Measurements from ENCODE around the gene MT1E. TPM values are rescaled to one million over a fixed set of nuclear protein-coding genes. Genes with fewer than 3 reads are reported as not detected.

Gene MT1E
- total and polyA plus RNA-seq, 2 donors (not counting 1 experiment from before 2014, with no cell fraction given): 390 to 465 TPM

DNA sequence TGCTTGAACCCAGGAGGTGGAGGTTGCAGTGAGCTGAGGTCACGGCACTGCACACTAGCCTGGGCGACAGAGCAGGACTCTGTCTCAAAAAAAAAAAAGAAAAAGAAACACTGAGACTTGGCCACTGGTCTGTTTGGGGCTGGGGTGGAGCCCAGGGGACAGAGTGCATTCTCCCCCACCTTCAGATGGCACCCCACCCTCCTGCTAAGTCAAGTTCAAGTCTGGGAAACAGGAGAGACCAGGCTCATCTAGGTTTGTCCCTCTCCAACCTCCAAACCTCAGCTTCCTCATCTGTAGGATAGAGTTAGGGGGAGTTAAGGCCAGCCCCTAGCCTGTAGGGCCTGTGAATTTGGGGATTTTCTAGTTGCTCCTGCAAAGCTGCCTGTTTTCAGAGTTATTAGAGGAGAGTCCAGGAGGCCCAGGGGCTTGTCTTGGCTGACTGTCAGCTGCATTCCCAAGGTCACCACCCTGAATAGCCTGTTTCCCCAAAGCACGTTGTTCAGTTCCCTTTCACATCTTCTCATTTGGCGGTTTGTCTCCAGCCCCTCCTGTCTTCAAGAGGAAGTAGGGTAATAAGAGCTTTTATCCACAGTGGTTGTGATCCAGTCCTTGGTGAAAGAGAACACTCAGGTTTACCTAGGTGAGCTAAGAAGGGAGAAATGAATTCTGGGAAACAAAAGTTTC lies 34.1 kb upstream of the MT1E start:
- no peak overlapping the region for H2AFZ ChIP-seq (ENCODE audit: low read length)
- H3K4me2 ChIP-seq (ENCODE audit: extremely low read depth, insufficient read depth, low read length): no peak overlapping the region
- H3K27me3 ChIP-seq (ENCODE audit: control insufficient read depth, insufficient read depth, low read length): peaks cover 17% of the 10 kb centered on the region
- no peak for DNase-seq (ENCODE audit: low read depth in 2 of 2)
- no peak overlapping the region for H3K27ac ChIP-seq (ENCODE audit: insufficient read depth, low read length)
- TF ChIP-seq, protein P1, sequence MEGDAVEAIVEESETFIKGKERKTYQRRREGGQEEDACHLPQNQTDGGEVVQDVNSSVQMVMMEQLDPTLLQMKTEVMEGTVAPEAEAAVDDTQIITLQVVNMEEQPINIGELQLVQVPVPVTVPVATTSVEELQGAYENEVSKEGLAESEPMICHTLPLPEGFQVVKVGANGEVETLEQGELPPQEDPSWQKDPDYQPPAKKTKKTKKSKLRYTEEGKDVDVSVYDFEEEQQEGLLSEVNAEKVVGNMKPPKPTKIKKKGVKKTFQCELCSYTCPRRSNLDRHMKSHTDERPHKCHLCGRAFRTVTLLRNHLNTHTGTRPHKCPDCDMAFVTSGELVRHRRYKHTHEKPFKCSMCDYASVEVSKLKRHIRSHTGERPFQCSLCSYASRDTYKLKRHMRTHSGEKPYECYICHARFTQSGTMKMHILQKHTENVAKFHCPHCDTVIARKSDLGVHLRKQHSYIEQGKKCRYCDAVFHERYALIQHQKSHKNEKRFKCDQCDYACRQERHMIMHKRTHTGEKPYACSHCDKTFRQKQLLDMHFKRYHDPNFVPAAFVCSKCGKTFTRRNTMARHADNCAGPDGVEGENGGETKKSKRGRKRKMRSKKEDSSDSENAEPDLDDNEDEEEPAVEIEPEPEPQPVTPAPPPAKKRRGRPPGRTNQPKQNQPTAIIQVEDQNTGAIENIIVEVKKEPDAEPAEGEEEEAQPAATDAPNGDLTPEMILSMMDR (conservative IDR thresholded peaks at IDR 0.05 in 1 of 2, IDR thresholded peaks at IDR 0.05 in 1 of 2; ENCODE audit: low read depth in 1 of 2, low read length in 2 of 2): no peak
- TF ChIP-seq EZH2 (IDR thresholded peaks at IDR 0.05; ENCODE audit: low read length, missing control alignments): no peak
- H3K9me3 ChIP-seq (ENCODE audit: control insufficient read depth, insufficient read depth, low read depth, low read length): no peaks in the 10 kb centered on the region
- no peak overlapping the region for H3K4me3 ChIP-seq (replicated peaks in 1 of 4; ENCODE audit: control extremely low read depth in 1 of 4, insufficient read depth in 1 of 4, low read depth in 3 of 4, low read length in 4 of 4)
- no peaks in the 10 kb centered on the region for H3K36me3 ChIP-seq (ENCODE audit: control insufficient read depth, insufficient read depth, low read length)
- H3K79me2 ChIP-seq (ENCODE audit: control insufficient read depth, insufficient read depth, low read length): no peaks in the 10 kb centered on the region
- H3K9ac ChIP-seq (ENCODE audit: insufficient read depth, low read length): no peak overlapping the region
- H4K20me1 ChIP-seq (ENCODE audit: control insufficient read depth, extremely low read depth, insufficient read depth, low read length): no peaks in the 10 kb centered on the region
- no peaks in the 10 kb centered on the region for H3K4me1 ChIP-seq (ENCODE audit: control insufficient read depth, extremely low read depth, insufficient read depth, low read length)

DNA sequence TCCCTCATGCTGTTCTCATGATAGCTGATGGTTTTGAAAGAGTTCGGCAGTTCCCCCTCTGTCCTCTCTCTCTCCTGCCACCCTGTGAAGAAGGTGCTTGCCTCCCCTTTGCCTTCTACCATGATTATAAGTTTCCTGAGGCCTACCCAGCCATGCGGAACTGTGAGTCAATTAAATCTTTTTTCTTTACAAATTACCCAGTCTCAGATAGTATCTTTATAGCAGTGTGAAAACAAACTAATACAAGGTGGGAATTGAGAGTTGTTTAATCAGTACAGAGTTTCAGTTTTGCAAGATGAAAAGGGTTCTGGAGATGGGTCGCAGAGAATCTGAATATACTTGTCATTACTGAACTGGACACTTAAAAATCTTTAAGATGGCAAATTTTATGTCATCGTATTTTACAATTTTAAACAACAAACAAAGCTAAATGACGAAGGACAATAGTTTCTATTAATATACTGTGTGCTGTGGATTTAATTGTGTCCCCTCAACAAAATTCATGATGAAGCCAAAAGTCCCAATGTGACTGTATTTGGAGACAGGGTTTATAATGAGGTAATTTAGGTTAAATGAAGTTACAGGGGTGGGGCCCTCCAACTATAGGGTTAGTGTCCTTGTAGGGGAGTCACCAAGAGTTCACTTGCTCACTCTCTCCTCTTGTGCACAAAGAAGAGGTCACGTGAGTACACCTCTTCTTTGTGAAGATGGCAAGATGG lies 31.8 kb upstream of the MT1E start:
- Histone ChIP-seq H3K27ac (ENCODE audit: insufficient read depth, low read length) (no peak overlapping the region), H3K9ac (ENCODE audit: insufficient read depth, low read length) (no peak overlapping the region), H3K4me2 (ENCODE audit: extremely low read depth, insufficient read depth, low read length) (no peak overlapping the region), H3K9me3 (ENCODE audit: control insufficient read depth, insufficient read depth, low read depth, low read length) (no peaks in the 10 kb centered on the region), H3K4me1 (ENCODE audit: control insufficient read depth, extremely low read depth, insufficient read depth, low read length) (no peaks in the 10 kb centered on the region), H4K20me1 (ENCODE audit: control insufficient read depth, extremely low read depth, insufficient read depth, low read length) (no peaks in the 10 kb centered on the region), H3K79me2 (ENCODE audit: control insufficient read depth, insufficient read depth, low read length) (no peaks in the 10 kb centered on the region), H3K27me3 (ENCODE audit: control insufficient read depth, insufficient read depth, low read length) (peaks cover 10% of the 10 kb centered on the region), H2AFZ (ENCODE audit: low read length) (no peak overlapping the region), H3K4me3 (replicated peaks in 1 of 4; ENCODE audit: control extremely low read depth in 1 of 4, insufficient read depth in 1 of 4, low read depth in 3 of 4, low read length in 4 of 4) (no peak overlapping the region), H3K36me3 (ENCODE audit: control insufficient read depth, insufficient read depth, low read length) (no peaks in the 10 kb centered on the region)
- DNase-seq (ENCODE audit: low read depth in 2 of 2): no peak
- TF ChIP-seq, protein P1 (conservative IDR thresholded peaks at IDR 0.05 in 1 of 2, IDR thresholded peaks at IDR 0.05 in 1 of 2; ENCODE audit: low read depth in 1 of 2, low read length in 2 of 2): no peak
- TF ChIP-seq EZH2 (IDR thresholded peaks at IDR 0.05; ENCODE audit: low read length, missing control alignments): no peak

DNA sequence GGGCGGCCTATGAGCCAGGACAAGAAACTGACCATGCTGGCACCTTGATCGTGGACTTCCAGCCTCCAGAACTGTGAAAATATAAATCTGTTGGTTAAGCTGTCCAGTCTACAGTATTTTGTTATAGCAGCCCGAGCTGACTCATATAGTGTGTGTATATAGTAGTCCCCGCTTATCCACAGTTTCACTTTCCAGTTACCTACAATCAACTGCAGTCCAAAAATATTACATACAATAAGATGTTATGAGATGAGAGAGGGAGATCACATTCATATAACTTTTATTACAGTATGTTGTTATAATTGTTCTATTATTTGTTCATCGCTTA lies 31.3 kb upstream of the MT1E start:
- Histone ChIP-seq H3K4me3 (replicated peaks in 1 of 4; ENCODE audit: control extremely low read depth in 1 of 4, insufficient read depth in 1 of 4, low read depth in 3 of 4, low read length in 4 of 4) (no peak overlapping the region), H3K9me3 (ENCODE audit: control insufficient read depth, insufficient read depth, low read depth, low read length) (no peaks in the 10 kb centered on the region), H4K20me1 (ENCODE audit: control insufficient read depth, extremely low read depth, insufficient read depth, low read length) (no peaks in the 10 kb centered on the region), H3K4me2 (ENCODE audit: extremely low read depth, insufficient read depth, low read length) (no peak overlapping the region), H3K4me1 (ENCODE audit: control insufficient read depth, extremely low read depth, insufficient read depth, low read length) (no peaks in the 10 kb centered on the region), H3K9ac (ENCODE audit: insufficient read depth, low read length) (no peak overlapping the region), H3K27me3 (ENCODE audit: control insufficient read depth, insufficient read depth, low read length) (peaks cover 5% of the 10 kb centered on the region), H3K36me3 (ENCODE audit: control insufficient read depth, insufficient read depth, low read length) (no peaks in the 10 kb centered on the region), H3K79me2 (ENCODE audit: control insufficient read depth, insufficient read depth, low read length) (no peaks in the 10 kb centered on the region), H2AFZ (ENCODE audit: low read length) (no peak overlapping the region), H3K27ac (ENCODE audit: insufficient read depth, low read length) (no peak overlapping the region)
- TF ChIP-seq, protein P1 (conservative IDR thresholded peaks at IDR 0.05 in 1 of 2, IDR thresholded peaks at IDR 0.05 in 1 of 2; ENCODE audit: low read depth in 1 of 2, low read length in 2 of 2): no peak
- TF ChIP-seq EZH2 (IDR thresholded peaks at IDR 0.05; ENCODE audit: low read length, missing control alignments): no peak
- DNase-seq (ENCODE audit: low read depth in 2 of 2): no peak
